ENCODE results near the gene DPY19L3. TPM values are rescaled to one million over a fixed set of nuclear protein-coding genes. Genes with fewer than 3 reads are reported as not detected.

The DPY19L3 gene
- total RNA-seq, 2 experiments from 2014 or later, result 16.4 to 18.0 TPM

GRCh38 chr19:32450217-32450616 is 44.6 kb downstream of the DPY19L3 start:
- DNase-seq, result no peak
- Mint-ChIP-seq H3K4me1 (no peaks in the 10 kb centered on the region), H3K27me3 (no peaks in the 10 kb centered on the region), H3K27ac (no peak overlapping the region), H3K36me3 (peaks cover 5% of the 10 kb centered on the region), H3K4me3 (no peak overlapping the region), H3K9me3 (no peaks in the 10 kb centered on the region)

DNA sequence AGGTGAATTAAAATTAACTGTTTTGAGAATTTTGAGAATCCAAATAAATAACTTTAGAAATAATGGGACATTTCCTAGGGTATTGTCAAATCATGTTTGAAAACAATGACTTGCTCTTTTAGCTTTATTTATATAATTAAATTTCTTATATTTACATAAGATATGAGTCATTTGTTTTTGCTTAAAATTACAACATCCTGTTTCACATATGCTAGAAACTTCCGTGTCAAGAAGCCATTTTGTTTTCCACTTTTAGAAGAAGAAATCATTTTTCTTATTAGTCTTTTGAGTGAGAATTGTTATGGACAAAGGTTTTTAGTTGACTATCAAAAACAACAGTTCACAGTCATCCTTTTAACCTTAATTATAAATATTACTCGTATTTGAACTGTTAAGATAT is 48.2 kb downstream of the DPY19L3 start:
- Mint-ChIP-seq H3K4me1 (peaks cover 6% of the 10 kb centered on the region), H3K36me3 (peaks cover 8% of the 10 kb centered on the region), H3K27ac (no peak overlapping the region), H3K27me3 (no peaks in the 10 kb centered on the region), H3K4me3 (no peak overlapping the region), H3K9me3 (no peaks in the 10 kb centered on the region)
- no peak for DNase-seq

- H3K36me3 Mint-ChIP-seq, result peaks cover 6% of the 10 kb centered on the region
- H3K4me1 Mint-ChIP-seq, result peaks cover 8% of the 10 kb centered on the region
- H3K4me3 Mint-ChIP-seq, result no peak overlapping the region
- no peak for DNase-seq
- no peaks in the 10 kb centered on the region for H3K9me3 Mint-ChIP-seq
- H3K27ac Mint-ChIP-seq, result no peak overlapping the region
- H3K27me3 Mint-ChIP-seq, result no peaks in the 10 kb centered on the region
Observed at GRCh38 chr19:32456406-32456805, 50.8 kb downstream of the DPY19L3 start.

- H3K27me3 Mint-ChIP-seq, result no peaks in the 10 kb centered on the region
Observed at GRCh38 chr19:32457571-32458158, 52.1 kb downstream of the DPY19L3 start.

GRCh38 chr19:32458500-32459123 is 53.0 kb downstream of the DPY19L3 start:
- no peak for DNase-seq
- Mint-ChIP-seq H3K4me1 (peaks cover 8% of the 10 kb centered on the region), H3K4me3 (no peak overlapping the region), H3K27me3 (no peaks in the 10 kb centered on the region), H3K27ac (no peak overlapping the region), H3K9me3 (no peaks in the 10 kb centered on the region), H3K36me3 (peaks cover 6% of the 10 kb centered on the region)

More at GRCh38 chr19:32457571-32458158, 52.1 kb downstream of the DPY19L3 start:
- H3K4me1 Mint-ChIP-seq, result peaks cover 8% of the 10 kb centered on the region
- H3K27ac Mint-ChIP-seq, result no peak overlapping the region
- no peak overlapping the region for H3K4me3 Mint-ChIP-seq
- no peaks in the 10 kb centered on the region for H3K9me3 Mint-ChIP-seq
- no peak for DNase-seq
- H3K36me3 Mint-ChIP-seq, result peaks cover 6% of the 10 kb centered on the region

DNA sequence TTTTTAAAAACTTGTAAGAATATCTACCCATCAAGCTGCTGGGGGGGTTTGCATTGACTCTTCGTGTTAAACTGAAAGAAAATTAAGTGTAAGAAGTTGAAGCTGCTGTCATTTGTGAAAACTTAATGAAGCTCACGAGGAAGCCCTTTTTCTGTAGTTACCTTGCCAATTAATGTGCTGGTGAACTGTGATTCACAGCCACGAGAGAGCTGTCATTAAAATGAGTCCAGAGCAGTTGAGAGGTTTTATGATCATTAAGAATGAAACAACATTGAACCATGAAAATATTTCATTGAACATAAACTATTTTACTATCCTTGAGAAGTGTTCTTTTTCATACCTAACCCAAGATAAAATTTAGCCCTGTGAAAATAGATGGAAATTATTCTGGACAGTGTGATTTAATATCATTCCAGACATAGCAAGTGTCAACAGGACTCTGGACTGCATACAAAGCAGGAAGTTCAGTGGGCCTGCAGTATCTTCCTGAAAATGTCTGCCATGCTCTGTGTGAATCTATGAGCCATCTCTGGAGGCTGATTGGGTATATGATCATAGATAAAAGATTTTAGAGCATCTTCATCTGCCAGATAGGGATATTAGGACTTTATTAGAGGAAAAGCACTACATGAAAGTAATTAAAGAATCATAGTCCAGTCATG is 53.8 kb downstream of the DPY19L3 start:
- Mint-ChIP-seq H3K4me3 (no peak overlapping the region), H3K9me3 (no peaks in the 10 kb centered on the region), H3K4me1 (peaks cover 8% of the 10 kb centered on the region), H3K27me3 (no peaks in the 10 kb centered on the region), H3K36me3 (peaks cover 3% of the 10 kb centered on the region), H3K27ac (no peak overlapping the region)
- no peak for DNase-seq

DNA sequence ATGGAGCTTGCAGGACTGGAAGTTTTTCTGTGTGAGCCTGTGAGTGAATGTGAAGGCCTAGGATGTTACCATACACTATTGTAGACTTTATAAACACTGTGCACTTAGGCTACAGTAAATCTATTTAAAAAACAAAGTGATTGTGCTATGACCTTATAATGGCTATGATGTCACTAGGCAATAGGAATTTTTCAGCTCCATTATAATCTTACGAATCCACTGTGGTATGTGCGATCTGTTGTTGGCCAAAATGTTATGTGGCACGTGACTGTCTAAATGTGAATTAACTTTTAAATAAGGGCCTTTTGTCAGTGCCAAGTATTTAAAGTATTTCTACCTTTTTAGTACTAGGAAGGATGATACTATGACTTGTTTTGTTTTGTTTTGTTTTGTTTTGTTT is 54.9 kb downstream of the DPY19L3 start:
- Mint-ChIP-seq H3K4me1 (peaks cover 8% of the 10 kb centered on the region), H3K9me3 (no peaks in the 10 kb centered on the region), H3K36me3 (peaks cover 3% of the 10 kb centered on the region), H3K27me3 (no peaks in the 10 kb centered on the region), H3K27ac (no peak overlapping the region), H3K4me3 (no peak overlapping the region)
- no peak for DNase-seq

DNA sequence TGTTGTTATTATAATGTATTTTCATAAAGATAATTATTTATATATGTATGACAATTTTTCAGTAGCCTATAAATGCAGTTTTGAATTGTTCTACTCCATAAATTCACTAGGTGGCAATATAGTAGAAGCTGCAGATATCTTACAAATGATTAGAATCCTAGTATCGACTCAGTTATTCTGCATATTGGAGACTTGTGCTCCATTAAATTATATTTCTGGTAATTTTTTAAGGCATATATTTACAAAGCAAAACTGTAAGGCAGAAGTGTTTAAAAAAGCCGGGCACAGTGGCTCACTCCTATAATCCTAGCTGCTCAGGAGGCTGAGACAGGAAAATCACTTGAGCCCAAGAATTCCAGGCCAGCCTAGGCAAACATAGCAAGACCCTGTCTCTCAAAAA is 58.7 kb downstream of the DPY19L3 start:
- Mint-ChIP-seq H3K27ac (no peak overlapping the region), H3K9me3 (no peaks in the 10 kb centered on the region), H3K27me3 (no peaks in the 10 kb centered on the region)

GRCh38 chr19:32465176-32465575 is 59.6 kb downstream of the DPY19L3 start:
- no peak overlapping the region for H3K27ac Mint-ChIP-seq
- no peaks in the 10 kb centered on the region for H3K9me3 Mint-ChIP-seq
- no peak for DNase-seq
- H3K36me3 Mint-ChIP-seq, result no peaks in the 10 kb centered on the region
- no peaks in the 10 kb centered on the region for H3K27me3 Mint-ChIP-seq
- no peaks in the 10 kb centered on the region for H3K4me1 Mint-ChIP-seq
- no peak overlapping the region for H3K4me3 Mint-ChIP-seq

More for the DNA sequence above, 58.7 kb downstream of the DPY19L3 start:
- Mint-ChIP-seq H3K36me3 (no peaks in the 10 kb centered on the region), H3K4me3 (no peak overlapping the region), H3K4me1 (no peaks in the 10 kb centered on the region)
- no peak for DNase-seq

DNA sequence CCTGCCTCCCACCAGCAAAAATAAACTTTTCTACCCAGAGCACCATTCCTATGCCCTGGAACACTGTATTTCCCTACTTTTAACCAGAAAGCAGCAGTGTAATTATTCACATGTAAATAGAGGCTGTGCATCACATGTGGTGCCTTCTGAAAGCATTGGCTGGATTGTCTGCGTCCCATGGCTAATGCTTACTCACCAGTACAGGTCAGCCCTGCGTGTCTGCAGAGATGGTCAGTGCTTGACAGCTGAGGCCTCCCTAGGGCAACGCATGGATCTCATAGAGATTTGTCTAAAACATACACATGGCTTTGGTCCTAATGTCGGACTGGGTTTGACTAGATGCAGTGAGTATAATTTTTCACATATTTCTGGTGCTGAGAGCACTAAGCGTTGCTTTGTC is 64.2 kb downstream of the DPY19L3 start:
- no peak overlapping the region for H3K4me3 Mint-ChIP-seq
- no peak overlapping the region for H3K27ac Mint-ChIP-seq
- no peak for DNase-seq
- H3K9me3 Mint-ChIP-seq, result no peaks in the 10 kb centered on the region
- no peaks in the 10 kb centered on the region for H3K36me3 Mint-ChIP-seq
- peaks cover 6% of the 10 kb centered on the region for H3K4me1 Mint-ChIP-seq
- no peaks in the 10 kb centered on the region for H3K27me3 Mint-ChIP-seq

- Mint-ChIP-seq H3K9me3 (no peaks in the 10 kb centered on the region), H3K4me3 (no peak overlapping the region), H3K4me1 (peaks cover 6% of the 10 kb centered on the region), H3K36me3 (no peaks in the 10 kb centered on the region), H3K27ac (no peak overlapping the region), H3K27me3 (no peaks in the 10 kb centered on the region)
- no peak for DNase-seq
Observed at GRCh38 chr19:32471095-32471494, 65.5 kb downstream of the DPY19L3 start.

DNA sequence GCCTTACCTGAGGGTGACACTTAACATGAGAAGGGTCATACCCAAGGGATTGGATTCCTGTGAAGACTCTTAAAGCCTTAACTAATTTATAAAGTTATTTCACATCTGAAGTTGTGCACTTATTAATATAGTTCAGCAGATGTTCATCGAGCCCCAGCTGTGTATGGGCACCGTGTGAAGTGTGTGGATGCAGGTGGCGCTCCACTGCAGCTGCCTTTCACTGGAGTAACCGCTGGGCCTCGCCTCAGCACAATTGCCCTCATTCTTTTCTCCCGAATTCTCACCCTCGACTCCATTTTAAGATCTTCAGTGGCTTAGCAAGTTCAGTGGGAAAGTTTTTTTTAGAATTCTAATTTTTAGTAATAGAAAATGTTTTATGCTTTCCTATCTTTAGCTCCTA is 66.2 kb downstream of the DPY19L3 start:
- Mint-ChIP-seq H3K27me3 (no peaks in the 10 kb centered on the region), H3K36me3 (no peaks in the 10 kb centered on the region), H3K4me3 (no peak overlapping the region), H3K4me1 (peaks cover 6% of the 10 kb centered on the region), H3K9me3 (no peaks in the 10 kb centered on the region), H3K27ac (no peak overlapping the region)
- DNase-seq, result no peak

GRCh38 chr19:32475141-32476031 is 69.8 kb downstream of the DPY19L3 start:
- H3K4me1 Mint-ChIP-seq, result peaks cover 6% of the 10 kb centered on the region
- no peaks in the 10 kb centered on the region for H3K9me3 Mint-ChIP-seq
- no peak overlapping the region for H3K4me3 Mint-ChIP-seq
- H3K27me3 Mint-ChIP-seq, result no peaks in the 10 kb centered on the region
- peaks cover 12% of the 10 kb centered on the region for H3K36me3 Mint-ChIP-seq
- DNase-seq, result no peak
- no peak overlapping the region for H3K27ac Mint-ChIP-seq

DNA sequence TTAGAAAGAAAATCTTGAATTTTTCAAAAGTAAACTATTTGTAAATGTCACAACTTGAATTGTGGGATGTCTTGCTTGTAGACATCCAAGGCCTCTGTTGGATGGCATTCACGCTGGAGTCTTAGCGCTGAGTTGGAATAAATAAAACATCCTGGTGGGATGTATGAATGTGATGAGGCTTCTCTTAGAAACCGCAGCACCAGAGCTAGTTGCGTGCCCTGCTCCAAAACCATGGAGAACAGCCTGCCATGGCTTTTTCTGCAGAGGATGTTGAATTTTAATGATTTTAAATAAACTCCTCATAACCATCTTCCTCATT is 70.4 kb downstream of the DPY19L3 start:
- Mint-ChIP-seq H3K9me3 (no peaks in the 10 kb centered on the region), H3K4me1 (peaks cover 6% of the 10 kb centered on the region), H3K36me3 (peaks cover 12% of the 10 kb centered on the region), H3K4me3 (no peak overlapping the region), H3K27ac (no peak overlapping the region), H3K27me3 (no peaks in the 10 kb centered on the region)
- no peak for DNase-seq

GRCh38 chr19:32480321-32480720 is 74.8 kb downstream of the DPY19L3 start:
- DNase-seq, result no peak
- Mint-ChIP-seq H3K27ac (no peak overlapping the region), H3K36me3 (peaks cover 30% of the 10 kb centered on the region)

More at GRCh38 chr19:32480321-32480720, 74.8 kb downstream of the DPY19L3 start:
- Mint-ChIP-seq H3K4me1 (no peaks in the 10 kb centered on the region), H3K4me3 (no peak overlapping the region), H3K27me3 (no peaks in the 10 kb centered on the region), H3K9me3 (no peaks in the 10 kb centered on the region)

Data from activated naive CD8-positive, alpha-beta T cell treated with anti-CD3 and anti-CD28 coated beads for 36 hours (primary cell).